ENCODE results near the gene BRIP1. TPM values are rescaled to one million over a fixed set of nuclear protein-coding genes. Genes with fewer than 3 reads are reported as not detected.

Gene BRIP1
- total and polyA plus RNA-seq, 9 of the 15 experiments (the other 6 are each of a cell fraction or from before 2014, with no cell fraction given): 2.4 to 17.5 (median 11.2) TPM

- H3K4me1 ChIP-seq (replicated peaks in 1 of 2; ENCODE audit: control insufficient read depth in 2 of 2, insufficient read depth in 2 of 2, low read length in 2 of 2): no peaks in the 10 kb centered on the region
- no peak overlapping the region for H3K9ac ChIP-seq (ENCODE audit: insufficient read depth in 1 of 2, low read depth in 2 of 2, low read length in 2 of 2)
- no peaks in the 10 kb centered on the region for H4K20me1 ChIP-seq (replicated peaks; ENCODE audit: control insufficient read depth, insufficient read depth, low read length)
- WGBS (ENCODE audit: insufficient coverage, low coverage, missing lambda C conversion rate): 67% methylated on average over 1 of the region's 1 CpG
- in situ Hi-C loops (cut with MboI): no loop called here
- H3K27me3 ChIP-seq (ENCODE audit: control insufficient read depth in 2 of 2, insufficient read depth in 2 of 2, low read length in 2 of 2): no peaks in the 10 kb centered on the region
- H3K4me3 ChIP-seq: no peak overlapping the region
- POLR2A ChIA-PET: no interaction called here
- H2AFZ ChIP-seq (ENCODE audit: low read depth, low read length): no peak overlapping the region
- no peaks in the 10 kb centered on the region for H3K79me2 ChIP-seq (ENCODE audit: control insufficient read depth, insufficient read depth, low read length)
- TF ChIP-seq ZBTB11 (CRISPR knock-in tag; IDR thresholded peaks at IDR 0.05) (peak in 1 of 3 experiments; percentile 86; a peak in 2 of 6 replicates), ZNF449 (CRISPR knock-in tag; IDR thresholded peaks at IDR 0.05) (no peak), SMAD1 (IDR thresholded peaks at IDR 0.05; ENCODE audit: low read depth, low read length, partially characterized antibody) (no peak), EWSR1 (IDR thresholded peaks at IDR 0.05; ENCODE audit: borderline replicate concordance, low read depth, partially characterized antibody) (peak; percentile 53)
- H3K27ac ChIP-seq (ENCODE audit: extremely low read depth, low read depth, low read length): no peak overlapping the region
- intact Hi-C loops (cut with micrococcal nuclease): no loop called here
- H3K4me2 ChIP-seq (ENCODE audit: insufficient read depth, low read length): no peak overlapping the region
- no peaks in the 10 kb centered on the region for H3K9me3 ChIP-seq (replicated peaks; ENCODE audit: control insufficient read depth, insufficient read depth, low read depth, low read length)
- CTCF ChIA-PET (ENCODE audit: low intra/inter-chr PET ratio): no interaction called here
- no peak for DNase-seq (ENCODE audit: extremely low read depth in 1 of 4, low spot score in 3 of 4)
- peak; percentile 37 for FAIRE-seq
- H3K9me1 ChIP-seq (ENCODE audit: control insufficient read depth, insufficient read depth, low read length): no peaks in the 10 kb centered on the region
- BruUV-seq (replicated peaks): no TSS peak
- no peak for ATAC-seq
- peaks cover 38% of the 10 kb centered on the region; the same call in 1 of the 3 replicates for H3K36me3 ChIP-seq (ENCODE audit: control insufficient read depth, insufficient read depth, low read length)
Observed at GRCh38 chr17:61799812-61800484, 63.4 kb downstream of the BRIP1 start.
